HepG2 (cell line): ENCODE results near the gene LRRC73. TPM values are rescaled to one million over a fixed set of nuclear protein-coding genes. Genes with fewer than 3 reads are reported as not detected.

Experiments used
- AHDC1 ChIP-seq: sonication (generic); formaldehyde crosslinking; IDR thresholded peaks from 2 replicates; pipeline ENCODE4 v1.5.1; 2020; ENCODE audit warnings: mild to moderate bottlenecking, missing genetic modification reagents, borderline replicate concordance
- CENPX ChIP-seq: sonication (generic); formaldehyde crosslinking; IDR thresholded peaks from 2 replicates; pipeline ENCODE4 v1.9.0; 2021; ENCODE audit warnings: mild to moderate bottlenecking, missing genetic modification reagents, moderate library complexity
- KLF13 ChIP-seq: sonication (generic); formaldehyde crosslinking; IDR thresholded peaks from 2 replicates; pipeline ENCODE4 v1.4.0; 2020; ENCODE audit warnings: mild to moderate bottlenecking, missing genetic modification reagents
- MAFG ChIP-seq: sonication (generic); formaldehyde crosslinking; IDR thresholded peaks from 2 replicates; pipeline ENCODE4 v1.5.1; 2020; ENCODE audit warnings: mild to moderate bottlenecking, missing genetic modification reagents
- NFAT5 ChIP-seq: sonication (generic); formaldehyde crosslinking; IDR thresholded peaks from 2 replicates; pipeline ENCODE4 v1.4.0; 2020; ENCODE audit warnings: missing genetic modification reagents
- SIX4 ChIP-seq: sonication (generic); formaldehyde crosslinking; IDR thresholded peaks from 2 replicates; pipeline ENCODE4 v1.4.0; 2020; ENCODE audit warnings: missing genetic modification reagents
- SRSF4 ChIP-seq: fragments of 200-400 bp; formaldehyde crosslinking; IDR thresholded peaks from one replicate; pipeline ENCODE4 v1.6.1; 2018; ENCODE audit warnings: mild to moderate bottlenecking, low read depth, low read length, moderate library complexity; ENCODE audit not compliant: poor library complexity, severe bottlenecking
- ZNF142 ChIP-seq: sonication (generic); formaldehyde crosslinking; IDR thresholded peaks from 2 replicates; pipeline ENCODE4 v1.4.0; 2020; ENCODE audit warnings: missing genetic modification reagents
- ZNF232 ChIP-seq: sonication (generic); formaldehyde crosslinking; IDR thresholded peaks from 2 replicates; pipeline ENCODE4 v1.4.0; 2020; ENCODE audit warnings: missing genetic modification reagents, borderline replicate concordance
- ZNF333 ChIP-seq: sonication (generic); formaldehyde crosslinking; IDR thresholded peaks from 2 replicates; pipeline ENCODE4 v1.4.0; 2020; ENCODE audit warnings: mild to moderate bottlenecking, missing genetic modification reagents, borderline replicate concordance
- ZNF383 ChIP-seq: sonication (generic); formaldehyde crosslinking; IDR thresholded peaks from 2 replicates; pipeline ENCODE4 v1.4.0; 2020; ENCODE audit warnings: missing genetic modification reagents, mild to moderate bottlenecking, borderline replicate concordance
- polyA plus RNA-seq, 8 experiments: library from polyadenylated mRNA; depleted of rRNA in 3 of 8; stranded (reverse) in 7 of 8; unstranded in 1 of 8; fragments of >200 nt; fragmentation: Illumina TruSeq in 4 of 8; extraction: Trizol in 4 of 8; gene quantifications; 2 replicates each; pipeline versions ENCODE4 v1.2.1 to v1.2.3, GENCODE V29; 2011 to 2016; ENCODE audit warnings: low read depth in 4 of 8, missing spikeins in 1 of 8, mixed read lengths in 1 of 8; ENCODE audit not compliant: insufficient read depth in 1 of 8
- total RNA-seq, 5 experiments: library from RNA; depleted of rRNA; stranded (reverse); fragments of >200 nt; fragmentation: Illumina TruSeq; extraction: Trizol; gene quantifications; 2 replicates each; pipeline ENCODE4 v1.2.3, GENCODE V29; 2016; ENCODE audit warnings: low read depth in 1 of 5

Gene LRRC73
- total and polyA plus RNA-seq, 2 of the 13 experiments (the other 11 are each of a cell fraction or from before 2014, with no cell fraction given) = 0.11 to 0.12 TPM

- TF ChIP-seq ZNF142 (CRISPR knock-in tag) (no peak), ZNF383 (no peak), KLF13 (CRISPR knock-in tag) (peak; percentile 96; the same call in 1 of the 2 replicates), SIX4 (CRISPR knock-in tag) (no peak), AHDC1 (no peak), MAFG (CRISPR knock-in tag) (no peak), CENPX (no peak), ZNF333 (CRISPR knock-in tag) (no peak), NFAT5 (CRISPR knock-in tag) (no peak; the same call in 1 of the 2 replicates), SRSF4 (no peak), ZNF232 (no peak)
These were observed 783 bp downstream of the LRRC73 start (continued) for GRCh38 chr6:43509142-43509983.
